A673 (cell line): ENCODE measurements around the gene UBXN11. TPM values are rescaled to one million over a fixed set of nuclear protein-coding genes. Genes with fewer than 3 reads are reported as not detected.

Experiments used
- BruUV-seq: library from RNA; stranded (reverse); fragments of 400-500 nt; replicated peaks from 2 replicates; lab custom pipeline; 2021; lab: Mats Ljungman, UMichigan
- CTCF ChIA-PET: fragments of 300-600 bp; sonication (Branson Sonifier 250); formaldehyde crosslinking; loops from one replicate; lab custom pipeline; 2022; ENCODE audit warnings: antibody characterized with exemption; lab: Charles Lee
- POLR2A ChIA-PET: fragments of 300-600 bp; sonication (Branson Sonifier 250); formaldehyde crosslinking; loops from one replicate; lab custom pipeline; 2022; ENCODE audit warnings: antibody characterized with exemption; ENCODE audit not compliant: low non-redundant PET; lab: Charles Lee
- DNase-seq: peaks from one replicate; pipeline ENCODE4 v3.0.0-alpha.2; 2015; ENCODE audit warnings: low spot score
- H3K27ac ChIP-seq: fragments of 200-600 bp; sonication (generic); 2 replicates; pipeline ENCODE4 v1.5.1; 2016; ENCODE audit warnings: mixed run types, low read depth, mild to moderate bottlenecking, mixed read lengths, antibody characterized with exemption, low read length; ENCODE audit not compliant: poor library complexity, severe bottlenecking
- H3K27me3 ChIP-seq: fragments of 200-600 bp; sonication (generic); replicated peaks from 2 replicates; pipeline ENCODE4 v1.6.1; 2017; ENCODE audit warnings: mixed run types, low read depth, mild to moderate bottlenecking, mixed read lengths, antibody characterized with exemption, low read length; ENCODE audit not compliant: insufficient read depth, poor library complexity
- H3K36me3 ChIP-seq: fragments of 200-600 bp; sonication (generic); 2 replicates; pipeline ENCODE4 v1.6.1; 2016; ENCODE audit warnings: mixed run types, mild to moderate bottlenecking, mixed read lengths, antibody characterized with exemption, low read length; ENCODE audit not compliant: insufficient read depth, poor library complexity, severe bottlenecking
- H3K4me1 ChIP-seq: fragments of 200-600 bp; sonication (generic); 2 replicates; pipeline ENCODE4 v1.6.1; 2017; ENCODE audit warnings: mixed run types, mild to moderate bottlenecking, mixed read lengths, antibody characterized with exemption, low read length; ENCODE audit not compliant: insufficient read depth, poor library complexity, severe bottlenecking
- H3K4me3 ChIP-seq: fragments of 200-600 bp; sonication (generic); 2 replicates; pipeline ENCODE4 v1.5.1; 2016; ENCODE audit warnings: low read depth, mixed run types, mild to moderate bottlenecking, mixed read lengths, low read length; ENCODE audit not compliant: poor library complexity, severe bottlenecking
- H3K9me3 ChIP-seq: fragments of 200-600 bp; sonication (generic); 2 replicates; pipeline ENCODE4 v1.6.1; 2016; ENCODE audit warnings: mixed run types, low read depth, mild to moderate bottlenecking, mixed read lengths, antibody characterized with exemption, low read length; ENCODE audit not compliant: poor library complexity, severe bottlenecking
- EZH2 ChIP-seq: fragments of 200-600 bp; sonication (generic); IDR thresholded peaks from 2 replicates; pipeline ENCODE4 v1.6.1; 2017; ENCODE audit warnings: borderline replicate concordance, low read depth, mild to moderate bottlenecking, mixed read lengths, antibody characterized with exemption, low read length; ENCODE audit not compliant: poor library complexity, severe bottlenecking
- intact Hi-C: fragments of 100-400 bp; cut with micrococcal nuclease; formaldehyde crosslinking; loops from one replicate; pipeline ENCODE4 v1.10.0; 2022; ENCODE audit not compliant: unreplicated experiment
- total RNA-seq: library from RNA; stranded (reverse); gene quantifications from 2 replicates; pipeline ENCODE4 v1.2.3, GENCODE V29; 2021
- TF ChIP-seq, protein P1 (sequence below): fragments of 300-800, 200-600 bp; sonication (generic); conservative IDR thresholded peaks from 2 replicates; pipeline ENCODE4 v1.5.1; 2017; ENCODE audit warnings: low read depth, mild to moderate bottlenecking, antibody characterized with exemption, low read length, moderate library complexity, mixed read lengths

The UBXN11 gene
- total RNA-seq, 1 experiment from 2014 or later: 22.1 TPM

DNA sequence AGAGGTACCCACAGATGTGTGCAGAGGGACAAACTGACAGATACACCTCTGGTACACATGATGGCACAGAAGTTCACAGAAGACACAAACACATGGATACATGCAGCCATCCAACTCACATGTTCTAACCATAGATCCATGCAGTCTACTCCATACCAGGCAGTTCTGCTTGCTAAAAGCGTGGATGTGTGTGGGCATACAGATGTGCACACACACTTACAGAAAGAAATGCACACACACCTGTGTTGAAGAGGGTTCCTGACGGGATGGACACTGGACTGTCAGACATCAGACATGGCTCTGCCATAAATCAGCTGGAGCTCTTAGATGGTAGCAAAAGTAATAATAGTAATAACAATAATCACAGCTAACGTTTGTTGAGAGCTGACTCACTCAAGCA, 18.1 kb upstream of the UBXN11 start:
- POLR2A ChIA-PET: no interaction called here
- no peaks in the 10 kb centered on the region for H3K27me3 ChIP-seq
- intact Hi-C loops: loop anchor here (5.0 kb wide), 1 partner anchor 157 kb away; the partner anchor contains the start of genes C1orf232 and ZNF593

DNA sequence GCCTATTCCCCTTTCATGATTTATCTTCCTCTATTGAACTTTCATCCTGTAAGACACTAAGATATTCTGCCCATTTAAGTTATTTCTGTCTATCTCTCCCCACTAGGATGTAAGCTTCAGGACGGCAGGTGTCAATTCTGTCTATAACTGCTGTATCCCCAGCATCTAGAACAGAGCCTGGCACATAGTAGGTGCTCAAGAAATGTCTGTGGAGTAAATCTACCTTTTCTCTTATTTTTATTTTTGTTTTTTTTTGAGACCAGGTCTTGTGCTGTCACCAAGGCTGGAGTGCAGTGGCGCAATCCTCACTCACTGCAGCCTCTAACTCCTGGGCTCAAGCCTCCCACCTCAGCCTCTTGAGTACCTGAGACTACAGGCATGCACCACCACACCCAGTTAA, 16.9 kb upstream of the UBXN11 start:
- ChIA-PET CTCF (no interaction called here), POLR2A (no interaction called here)
- Histone ChIP-seq H3K4me3 (no peak overlapping the region), H3K27ac (no peak overlapping the region), H3K27me3 (no peaks in the 10 kb centered on the region), H3K9me3 (no peaks in the 10 kb centered on the region), H3K4me1 (no peaks in the 10 kb centered on the region), H3K36me3 (no peaks in the 10 kb centered on the region)
- DNase-seq: no peak
- TF ChIP-seq, protein P1, sequence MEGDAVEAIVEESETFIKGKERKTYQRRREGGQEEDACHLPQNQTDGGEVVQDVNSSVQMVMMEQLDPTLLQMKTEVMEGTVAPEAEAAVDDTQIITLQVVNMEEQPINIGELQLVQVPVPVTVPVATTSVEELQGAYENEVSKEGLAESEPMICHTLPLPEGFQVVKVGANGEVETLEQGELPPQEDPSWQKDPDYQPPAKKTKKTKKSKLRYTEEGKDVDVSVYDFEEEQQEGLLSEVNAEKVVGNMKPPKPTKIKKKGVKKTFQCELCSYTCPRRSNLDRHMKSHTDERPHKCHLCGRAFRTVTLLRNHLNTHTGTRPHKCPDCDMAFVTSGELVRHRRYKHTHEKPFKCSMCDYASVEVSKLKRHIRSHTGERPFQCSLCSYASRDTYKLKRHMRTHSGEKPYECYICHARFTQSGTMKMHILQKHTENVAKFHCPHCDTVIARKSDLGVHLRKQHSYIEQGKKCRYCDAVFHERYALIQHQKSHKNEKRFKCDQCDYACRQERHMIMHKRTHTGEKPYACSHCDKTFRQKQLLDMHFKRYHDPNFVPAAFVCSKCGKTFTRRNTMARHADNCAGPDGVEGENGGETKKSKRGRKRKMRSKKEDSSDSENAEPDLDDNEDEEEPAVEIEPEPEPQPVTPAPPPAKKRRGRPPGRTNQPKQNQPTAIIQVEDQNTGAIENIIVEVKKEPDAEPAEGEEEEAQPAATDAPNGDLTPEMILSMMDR: no peak
- no peak for TF ChIP-seq EZH2
- intact Hi-C loops: loop anchor here (5.0 kb wide), 1 partner anchor 156 kb away; the partner anchor contains the start of genes C1orf232 and ZNF593
- no TSS peak for BruUV-seq

More for the DNA sequence above, 18.1 kb upstream of the UBXN11 start:
- Histone ChIP-seq H3K4me1 (no peaks in the 10 kb centered on the region), H3K27ac (no peak overlapping the region), H3K4me3 (no peak overlapping the region), H3K9me3 (no peaks in the 10 kb centered on the region), H3K36me3 (no peaks in the 10 kb centered on the region)
- CTCF ChIA-PET: no interaction called here
- BruUV-seq: no TSS peak
- TF ChIP-seq, protein P1: no peak
- no peak for TF ChIP-seq EZH2
- DNase-seq: no peak

DNA sequence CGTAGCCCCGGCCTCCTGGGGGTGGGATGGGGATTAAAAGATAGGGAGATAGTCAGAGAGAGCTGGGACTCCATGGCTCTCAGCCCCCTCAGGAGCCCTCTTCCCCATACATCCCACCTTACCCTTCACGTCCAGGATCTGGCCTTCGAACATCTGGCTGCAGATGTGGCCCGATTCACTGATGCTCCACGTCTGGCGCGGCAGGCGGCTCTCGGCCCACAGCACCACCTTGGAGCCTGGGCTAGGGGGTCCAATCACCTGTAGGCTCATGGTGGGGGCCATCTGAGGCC, 15.6 kb upstream of the UBXN11 start:
- Histone ChIP-seq H3K9me3 (no peaks in the 10 kb centered on the region), H3K4me1 (no peaks in the 10 kb centered on the region), H3K27ac (no peak overlapping the region), H3K4me3 (no peak overlapping the region), H3K36me3 (no peaks in the 10 kb centered on the region), H3K27me3 (no peaks in the 10 kb centered on the region)
- ChIA-PET CTCF (interaction anchor here (0.5 to 1.6 kb wide), 6 partner anchors 43 to 230 kb away, joined by 3 to 5 read pairs (median 4); partner anchors contain the start of genes CATSPER4, SH3BGRL3 and ZNF593), POLR2A (no interaction called here)
- TF ChIP-seq, protein P1: no peak
- TF ChIP-seq EZH2: no peak
- BruUV-seq: no TSS peak
- no peak for DNase-seq
- intact Hi-C loops: loop anchor here (5.0 kb wide), 1 partner anchor 155 kb away; the partner anchor contains the start of genes C1orf232 and ZNF593
